Stimulated activated CD4-positive, alpha-beta T cell treated with anti-CD3 and anti-CD28 coated beads, TNF-alpha, amount 100 ng/mL, for 24 hours (primary cell): ENCODE measurements around the gene MYMX.
A peak's percentile ranks its signal among the peaks of the same experiment; 100 is the strongest.

Experiments
- DNase-seq, 3 experiments: peaks; one replicate each; pipeline ENCODE4 v3.0.0-alpha.2; 2020; ENCODE audit warnings: low read depth in 3 of 3

The MYMX gene

DNA sequence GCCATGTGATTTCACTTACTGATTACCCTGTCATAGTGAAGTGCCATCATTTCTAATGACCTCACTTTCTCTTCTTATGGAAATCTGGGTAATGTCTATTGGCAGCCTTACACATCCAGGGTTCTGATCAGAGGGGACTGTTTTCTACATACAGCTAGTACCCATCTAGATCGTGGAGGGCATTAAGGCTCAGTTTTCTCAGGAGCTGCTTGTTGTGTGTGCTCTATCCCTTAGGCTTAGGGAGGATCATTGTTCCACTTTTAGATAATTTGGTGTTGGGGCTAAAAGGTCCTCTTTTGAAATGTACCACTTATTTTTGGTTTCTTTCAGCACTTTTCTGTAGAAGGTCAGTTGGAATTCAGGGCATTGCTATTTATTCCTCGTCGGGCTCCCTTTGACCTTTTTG is 34.0 kb downstream of the MYMX start:
- no peak for DNase-seq

DNA sequence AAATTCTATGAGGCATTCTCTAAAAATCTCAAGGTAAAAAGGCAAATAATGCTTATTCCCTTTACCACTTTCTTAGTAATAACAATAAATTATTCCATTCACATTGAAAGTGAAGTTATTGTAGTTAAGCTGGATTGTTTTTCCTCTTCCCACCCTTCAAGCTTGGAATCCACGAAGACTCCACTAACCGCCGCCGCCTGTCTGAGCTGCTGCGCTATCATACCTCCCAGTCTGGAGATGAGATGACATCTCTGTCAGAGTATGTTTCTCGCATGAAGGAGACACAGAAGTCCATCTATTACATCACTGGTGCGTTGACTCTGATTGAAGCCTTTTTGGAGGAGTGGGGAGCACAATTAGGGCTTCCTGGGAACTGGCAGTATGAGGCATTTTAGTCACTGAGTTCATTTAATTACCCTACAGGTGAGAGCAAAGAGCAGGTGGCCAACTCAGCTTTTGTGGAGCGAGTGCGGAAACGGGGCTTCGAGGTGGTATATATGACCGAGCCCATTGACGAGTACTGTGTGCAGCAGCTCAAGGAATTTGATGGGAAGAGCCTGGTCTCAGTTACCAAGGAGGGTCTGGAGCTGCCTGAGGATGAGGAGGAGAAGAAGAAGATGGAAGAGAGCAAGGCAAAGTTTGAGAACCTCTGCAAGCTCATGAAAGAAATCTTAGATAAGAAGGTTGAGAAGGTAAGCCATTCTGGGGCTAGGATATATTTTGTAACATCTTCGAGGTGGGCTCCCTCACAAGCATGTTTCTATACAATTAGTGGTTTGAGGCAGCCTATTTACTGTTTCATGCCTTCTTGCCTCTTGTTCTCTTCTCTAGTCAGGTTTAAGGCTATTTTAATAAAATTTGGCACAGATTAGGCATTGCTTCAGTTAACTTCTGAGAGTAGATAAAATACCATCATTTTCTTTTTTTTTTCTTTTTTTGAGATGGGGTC is 35.1 kb downstream of the MYMX start:
- DNase-seq, result no peak

DNA sequence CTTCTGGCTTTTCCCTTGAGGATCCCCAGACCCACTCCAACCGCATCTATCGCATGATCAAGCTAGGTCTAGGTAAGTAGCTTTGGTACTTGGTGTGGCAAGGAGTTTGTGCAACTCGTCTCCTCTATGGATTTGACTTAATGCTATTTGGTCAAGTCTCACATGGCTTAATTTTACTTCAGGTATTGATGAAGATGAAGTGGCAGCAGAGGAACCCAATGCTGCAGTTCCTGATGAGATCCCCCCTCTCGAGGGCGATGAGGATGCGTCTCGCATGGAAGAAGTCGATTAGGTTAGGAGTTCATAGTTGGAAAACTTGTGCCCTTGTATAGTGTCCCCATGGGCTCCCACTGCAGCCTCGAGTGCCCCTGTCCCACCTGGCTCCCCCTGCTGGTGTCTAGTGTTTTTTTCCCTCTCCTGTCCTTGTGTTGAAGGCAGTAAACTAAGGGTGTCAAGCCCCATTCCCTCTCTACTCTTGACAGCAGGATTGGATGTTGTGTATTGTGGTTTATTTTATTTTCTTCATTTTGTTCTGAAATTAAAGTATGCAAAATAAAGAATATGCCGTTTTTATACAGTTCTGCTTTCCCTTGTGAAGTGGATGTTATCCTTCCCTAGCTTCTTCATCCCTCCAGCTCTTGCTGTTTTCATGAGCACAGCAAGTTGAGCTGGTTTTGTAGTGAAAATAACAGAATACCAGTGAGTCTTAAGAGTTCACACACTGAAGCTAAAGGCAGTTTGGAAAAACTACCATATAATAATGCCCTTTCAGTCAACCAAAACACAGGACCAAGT is 36.8 kb downstream of the MYMX start:
- peak in 2 of 3 experiments; percentile 44 to 50 for DNase-seq

DNA sequence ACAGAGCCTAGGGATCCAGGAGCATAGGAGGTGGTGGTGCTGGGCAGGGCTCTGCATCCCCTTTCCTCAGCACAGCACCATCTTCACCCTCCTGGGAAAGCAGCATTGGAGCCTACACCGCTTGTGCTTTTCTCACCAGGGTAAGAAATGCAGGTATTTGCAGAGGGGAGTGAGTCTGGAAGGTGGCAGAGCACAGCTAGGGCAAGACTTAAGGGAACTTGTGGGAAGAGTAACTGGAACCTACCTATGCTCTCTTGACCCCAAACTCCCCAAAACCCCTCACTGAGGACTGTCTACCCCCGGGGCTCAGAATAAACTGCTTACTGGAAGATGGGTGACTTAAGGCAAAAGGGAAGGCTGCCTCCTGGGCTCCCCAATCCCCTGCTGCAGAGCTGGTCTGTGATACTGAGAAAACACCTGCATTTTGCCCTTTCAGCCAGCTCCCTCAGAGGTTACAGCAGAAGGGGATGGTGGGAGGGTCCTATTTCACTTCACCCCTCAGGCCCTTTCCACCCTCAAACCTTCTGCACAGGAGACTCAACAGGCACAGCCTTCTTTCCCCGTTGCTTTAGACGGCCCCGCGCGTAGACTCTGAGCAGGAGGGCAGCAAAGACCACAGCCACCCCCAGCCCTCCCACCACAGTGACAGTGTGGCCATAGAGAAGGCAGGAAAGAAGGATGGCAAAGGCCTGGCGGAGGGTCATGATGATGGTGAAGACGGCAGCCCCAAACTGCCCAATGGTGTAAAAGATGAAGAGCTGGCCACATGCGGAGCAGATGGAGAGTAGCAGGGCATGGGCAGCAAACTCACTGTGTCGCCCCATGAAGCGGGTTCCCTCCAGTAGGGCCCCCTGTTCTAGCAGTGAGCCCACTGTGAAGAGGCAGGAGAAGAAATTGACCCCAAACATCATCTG is 37.7 kb downstream of the MYMX start:
- DNase-seq, result peak in 1 of 3 experiments; percentile 38

DNA sequence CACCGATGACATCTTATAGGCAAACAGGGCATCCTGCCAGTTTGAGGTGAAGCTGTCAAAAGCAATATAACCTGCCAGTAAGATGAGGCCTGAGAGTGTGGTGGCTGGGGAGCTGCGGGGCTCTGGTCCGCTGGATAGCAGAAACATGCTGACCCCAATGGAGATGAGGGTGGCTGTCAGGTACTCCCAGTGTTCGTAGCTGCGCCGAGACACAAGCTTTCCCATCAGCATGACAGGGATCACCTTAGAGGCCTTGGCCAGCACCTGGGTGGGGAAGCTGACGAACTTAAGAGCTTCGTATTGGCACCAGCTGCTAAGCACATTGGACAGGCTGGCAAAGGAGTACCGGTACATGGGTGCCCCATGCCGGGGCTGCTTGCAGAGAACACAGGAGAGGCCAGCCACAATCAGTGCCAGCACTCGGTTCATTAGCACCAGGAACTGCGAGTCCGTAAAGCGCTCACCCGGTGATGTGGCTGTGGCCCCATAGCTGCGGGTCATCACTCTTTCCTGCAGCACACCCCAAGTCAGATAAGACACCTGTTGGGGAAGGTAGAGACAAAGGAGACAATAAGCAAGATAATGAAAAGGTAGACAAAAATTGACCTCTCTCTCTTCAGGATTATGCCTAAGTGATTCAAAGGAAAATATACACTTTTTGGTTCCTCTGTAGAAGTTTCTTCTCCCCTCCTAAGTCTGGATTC is 38.5 kb downstream of the MYMX start:
- peak in 1 of 3 experiments; percentile 48 for DNase-seq

DNA sequence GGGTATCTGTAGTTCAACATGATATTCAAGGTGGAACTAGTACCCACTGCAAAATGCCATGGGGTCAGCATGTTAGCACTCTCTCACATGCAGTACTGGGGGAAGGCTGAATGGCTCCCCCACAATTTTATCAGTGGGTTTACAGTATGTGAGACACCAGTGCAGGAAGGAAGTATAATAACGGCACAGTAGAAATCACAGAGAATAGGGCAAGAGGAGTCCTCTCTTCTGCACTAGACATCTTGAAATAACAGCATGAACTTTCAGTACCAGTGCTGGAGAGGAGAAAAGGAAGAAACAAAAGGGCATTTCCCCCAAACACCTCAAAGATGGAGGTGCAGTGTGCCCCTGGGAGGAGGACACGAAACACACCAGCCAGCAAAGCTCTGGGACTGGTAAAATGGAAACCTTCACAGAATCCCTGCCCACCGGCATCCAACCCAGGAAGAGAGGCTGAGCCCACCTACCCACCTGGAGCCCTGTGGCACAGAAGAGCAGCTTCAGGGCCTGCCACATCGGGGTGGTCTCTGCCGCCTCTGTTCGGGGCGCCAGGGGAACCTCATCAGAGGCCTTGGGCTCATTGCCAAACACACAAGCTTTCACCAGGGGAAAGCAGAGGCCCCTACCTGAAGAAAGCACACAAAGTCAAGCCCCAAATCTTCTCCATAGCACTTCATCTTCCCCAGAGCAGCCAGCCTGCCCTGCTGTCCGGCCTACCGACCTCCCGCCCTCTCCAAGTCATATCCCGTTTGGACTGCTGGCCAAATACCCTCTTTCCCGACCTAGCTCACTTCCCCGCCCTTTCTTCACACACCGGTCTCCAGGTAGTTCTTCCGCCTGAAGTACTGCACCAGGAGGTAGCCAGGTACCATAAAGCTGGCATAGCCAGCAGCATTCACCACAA is 39.4 kb downstream of the MYMX start:
- DNase-seq, result no peak

DNA sequence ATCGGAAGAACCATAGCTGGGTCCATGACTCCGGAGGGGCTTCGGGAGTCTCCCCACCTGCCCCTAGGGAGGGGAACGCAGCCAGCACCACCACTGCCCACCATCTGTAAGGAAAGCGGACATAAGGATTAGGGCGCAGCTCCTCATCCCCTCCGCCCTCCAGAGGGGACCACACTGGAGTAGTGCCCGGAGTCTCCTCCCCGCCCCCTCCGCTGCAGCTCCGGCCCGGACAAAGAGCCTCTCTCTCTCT is 40.0 kb downstream of the MYMX start:
- DNase-seq, result no peak

DNA sequence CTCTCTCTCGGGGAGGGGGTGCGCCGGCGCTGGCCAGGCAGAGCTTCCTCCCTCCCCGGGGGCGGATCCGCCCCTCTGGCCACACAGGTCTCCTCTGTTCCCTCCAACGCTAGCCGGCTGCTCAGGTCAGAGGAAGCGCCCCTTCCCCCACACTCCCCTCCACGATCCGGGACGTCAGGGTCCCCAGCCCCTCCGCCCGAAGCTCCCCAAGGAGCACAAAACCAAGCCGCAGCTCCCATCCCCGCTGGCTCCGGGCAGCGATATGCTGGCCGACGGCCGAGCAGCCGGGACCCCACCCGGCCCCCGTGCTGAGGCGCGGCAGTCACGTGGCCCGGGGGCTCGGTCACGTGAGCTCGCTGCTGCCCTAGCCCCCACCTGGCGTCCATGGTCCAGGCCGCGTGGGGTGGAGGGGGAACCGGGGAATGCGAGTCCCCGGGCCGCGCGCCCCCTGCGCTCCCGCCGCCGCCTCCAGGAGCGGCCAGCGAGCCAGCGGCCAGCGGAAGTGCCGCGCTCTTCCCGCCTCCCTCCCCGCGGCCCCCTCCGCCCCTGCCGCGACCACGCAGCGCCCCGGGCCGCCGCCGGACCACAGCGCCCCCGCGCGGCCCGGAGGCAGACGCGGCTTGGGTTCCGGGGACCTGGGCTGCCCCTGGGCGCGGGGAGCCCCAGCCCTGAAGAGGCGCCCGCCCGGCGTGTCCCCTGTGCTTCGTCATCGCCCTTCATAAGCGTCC is 40.5 kb downstream of the MYMX start, which contains the start of gene SLC35B2:
TSS of gene SLC35B2 (minus strand) at position 504 of the 728 bp plus-strand sequence. CDS start at position 386, 118 bp downstream.
- DNase-seq, result peak in 1 of 3 experiments; percentile 64

DNA sequence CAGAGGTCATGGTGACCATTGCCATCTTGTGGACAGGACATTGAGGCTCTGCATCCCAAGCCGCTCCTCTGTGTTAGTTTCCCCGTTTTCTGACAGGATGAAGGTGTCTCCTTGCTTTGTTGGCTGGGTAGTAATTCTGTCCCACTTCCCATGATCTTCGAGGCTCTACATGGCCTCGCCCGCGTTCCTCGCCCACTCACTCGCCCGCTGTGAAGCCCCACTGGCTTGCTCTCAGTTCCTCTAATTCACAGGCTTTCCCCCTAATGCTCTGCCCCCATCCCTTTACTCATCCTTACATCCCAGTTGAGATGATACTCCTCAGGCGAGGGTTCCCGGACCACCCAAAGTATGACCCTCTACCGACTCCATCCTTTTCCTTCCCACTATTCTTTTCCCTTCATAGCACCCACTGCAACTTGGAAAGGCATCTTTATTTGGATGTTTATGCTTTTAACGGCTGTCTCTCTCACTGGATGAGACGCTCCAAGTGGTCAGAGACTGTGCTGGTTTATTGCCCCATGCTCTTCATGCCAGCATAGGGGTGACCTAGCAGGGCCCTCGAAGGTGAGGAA is 41.1 kb downstream of the MYMX start:
- no peak for DNase-seq

DNA sequence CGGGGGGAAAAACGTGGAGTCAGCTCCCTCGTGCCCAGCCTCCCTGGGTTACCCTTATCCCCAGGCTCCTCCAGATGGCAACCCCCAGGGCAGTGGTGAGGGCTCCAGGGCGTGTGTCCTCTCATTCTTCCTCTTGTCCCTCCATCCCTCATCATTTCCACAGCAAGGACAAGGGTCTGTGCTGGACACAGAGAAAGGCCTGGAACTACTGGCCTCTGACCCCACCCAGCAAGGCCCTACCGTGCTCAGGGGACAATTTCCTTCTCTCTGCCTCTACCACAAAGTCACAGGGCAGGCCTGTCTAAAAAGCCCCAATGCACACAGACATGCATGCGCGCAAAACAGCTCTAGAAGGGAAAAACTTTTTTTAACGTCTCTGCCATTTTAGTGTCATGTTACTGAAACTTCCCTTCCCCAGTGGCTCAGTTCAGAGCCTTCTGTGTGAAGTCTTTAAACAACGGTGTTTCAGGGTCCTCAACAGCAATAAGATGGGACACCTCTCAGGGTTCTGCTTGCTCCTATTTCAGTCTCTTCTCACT is 41.7 kb downstream of the MYMX start:
- DNase-seq, result no peak

DNA sequence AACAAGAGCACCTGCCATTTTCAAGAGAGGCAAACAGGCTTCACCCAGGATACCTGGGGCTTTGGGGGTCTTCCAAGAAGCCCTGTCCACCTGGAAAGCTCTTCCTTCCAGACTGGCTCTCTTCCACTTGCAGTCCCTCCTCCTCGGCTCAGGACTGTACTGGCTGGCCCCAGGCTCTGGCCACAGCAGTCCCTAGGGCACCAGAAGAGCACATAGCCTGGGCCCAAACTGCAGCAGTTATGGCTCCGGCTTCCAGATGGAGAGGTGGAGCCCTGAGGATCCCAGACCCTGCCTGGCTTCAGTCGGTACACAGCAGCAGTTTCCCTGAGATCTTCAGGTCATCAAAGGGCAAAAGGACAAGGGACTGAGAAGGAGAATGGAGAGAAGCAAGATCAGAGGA is 42.2 kb downstream of the MYMX start:
- no peak for DNase-seq

DNA sequence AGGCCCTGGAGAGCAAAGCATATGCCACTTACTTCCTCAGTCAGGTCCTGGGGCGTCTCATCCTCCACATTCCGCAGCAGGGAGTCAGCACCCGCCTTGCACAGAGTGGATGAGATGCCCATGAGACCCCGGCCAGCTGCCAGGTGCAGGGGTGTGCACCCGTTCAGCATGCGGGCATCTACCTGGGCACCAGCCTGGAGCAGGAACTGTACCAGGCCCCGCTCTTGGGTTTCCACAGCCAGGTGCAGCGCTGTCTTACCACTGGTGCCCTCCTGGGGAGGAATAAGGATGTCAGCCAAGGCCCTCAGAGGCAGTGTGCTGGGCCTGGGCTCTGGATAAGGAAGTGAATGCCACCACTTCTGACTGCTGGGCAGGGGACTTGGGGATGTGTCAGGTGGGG is 43.3 kb downstream of the MYMX start:
- DNase-seq, result no peak

DNA sequence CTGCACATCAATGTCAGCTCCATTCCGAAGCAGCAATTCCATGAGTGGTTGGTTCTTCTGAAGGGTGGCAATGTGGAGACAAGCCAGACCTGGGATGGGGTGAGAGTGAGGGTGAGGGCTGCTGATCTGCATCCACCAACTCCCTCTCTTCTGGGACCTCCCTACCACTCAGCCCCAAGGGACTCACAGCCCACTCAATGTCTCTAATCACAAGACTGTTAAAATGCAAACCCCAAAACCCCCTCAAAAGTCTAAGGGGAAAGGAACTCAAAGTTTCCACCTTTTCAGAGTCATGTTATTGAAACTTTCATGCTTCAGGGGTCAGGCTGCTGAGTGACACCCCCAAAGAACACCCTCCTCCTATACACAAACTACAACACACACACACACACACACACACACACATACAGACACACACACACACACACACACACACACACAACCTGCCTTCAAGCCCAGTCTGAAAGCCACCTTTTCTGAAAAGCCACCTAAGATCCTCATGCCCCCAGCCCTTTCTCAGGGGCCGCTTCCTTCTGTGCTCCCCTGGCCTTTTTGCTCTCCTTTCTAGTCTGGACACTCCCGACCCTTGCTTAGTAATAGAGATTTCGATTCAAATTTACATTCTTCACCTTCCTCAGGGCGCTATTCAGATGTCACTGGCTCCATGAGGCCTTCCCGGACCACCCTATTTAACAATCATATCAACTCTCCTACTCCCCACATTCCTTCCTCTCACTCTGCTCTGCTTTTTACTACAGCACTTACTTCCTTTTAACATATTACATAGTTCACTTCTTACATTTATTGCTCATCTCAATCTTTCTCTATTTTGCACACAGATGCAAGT is 43.9 kb downstream of the MYMX start:
- DNase-seq, result no peak

DNA sequence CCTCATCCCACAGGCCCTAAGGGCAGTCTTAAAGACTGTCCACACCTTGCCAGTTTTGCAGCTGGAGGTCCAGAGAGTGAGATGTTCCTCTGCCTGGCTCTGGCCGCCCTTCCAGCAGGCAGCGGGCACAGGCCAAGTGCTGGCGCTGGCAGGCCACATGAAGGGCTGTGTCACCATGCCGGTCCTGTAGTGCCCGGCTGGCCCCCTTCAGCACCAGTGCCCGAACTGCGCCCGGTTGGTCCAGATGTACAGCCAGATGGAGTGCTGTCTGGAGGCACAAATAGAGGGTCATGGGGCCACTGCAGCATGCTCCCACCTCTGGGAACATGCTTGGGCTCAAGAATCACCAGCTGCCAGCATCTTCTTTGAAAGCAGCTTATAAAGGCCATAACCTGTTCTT is 44.9 kb downstream of the MYMX start:
- DNase-seq, result no peak

DNA sequence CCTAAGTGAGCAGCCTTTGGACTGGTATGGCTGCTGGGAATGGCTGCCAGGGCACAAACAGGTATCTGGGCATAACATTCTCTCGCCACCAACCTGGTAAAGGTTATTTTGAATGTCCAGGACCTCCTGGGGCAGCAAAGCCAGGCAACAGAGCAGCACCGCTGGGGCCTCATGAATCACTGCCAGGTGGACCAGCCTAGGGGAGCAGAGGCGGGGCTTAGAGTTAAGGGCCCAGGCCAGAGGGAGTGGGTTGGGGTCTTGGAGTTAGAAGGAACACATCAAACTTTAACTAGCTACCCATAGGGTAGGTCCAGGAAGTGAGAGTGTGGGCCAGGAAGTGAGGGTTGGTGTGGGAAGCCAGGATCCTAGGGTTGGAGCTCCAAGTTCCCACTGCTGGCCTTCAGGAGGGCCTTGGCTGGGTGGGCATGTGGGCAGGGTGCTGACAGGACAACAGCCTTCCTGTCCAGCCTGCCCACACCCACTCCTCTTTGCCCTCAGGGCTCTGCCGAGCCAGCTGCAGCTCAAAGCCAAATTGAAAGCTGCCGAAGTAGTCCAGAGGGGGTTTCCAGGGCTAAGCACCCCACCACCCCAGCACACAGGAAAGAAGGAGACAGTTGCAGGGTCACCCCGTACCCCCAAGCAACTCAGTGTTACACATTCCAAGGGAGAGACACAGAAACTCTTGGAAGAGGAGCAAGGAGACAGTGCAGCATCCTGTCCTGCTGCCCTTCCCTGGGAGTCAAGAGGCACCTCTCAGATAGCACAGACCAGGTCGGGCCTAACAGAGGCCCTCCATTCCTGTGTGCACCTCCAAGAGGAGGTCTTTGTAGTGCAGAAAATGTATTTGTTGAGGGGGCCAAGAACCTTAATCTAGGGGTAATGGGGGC is 46.0 kb downstream of the MYMX start:
- no peak for DNase-seq

DNA sequence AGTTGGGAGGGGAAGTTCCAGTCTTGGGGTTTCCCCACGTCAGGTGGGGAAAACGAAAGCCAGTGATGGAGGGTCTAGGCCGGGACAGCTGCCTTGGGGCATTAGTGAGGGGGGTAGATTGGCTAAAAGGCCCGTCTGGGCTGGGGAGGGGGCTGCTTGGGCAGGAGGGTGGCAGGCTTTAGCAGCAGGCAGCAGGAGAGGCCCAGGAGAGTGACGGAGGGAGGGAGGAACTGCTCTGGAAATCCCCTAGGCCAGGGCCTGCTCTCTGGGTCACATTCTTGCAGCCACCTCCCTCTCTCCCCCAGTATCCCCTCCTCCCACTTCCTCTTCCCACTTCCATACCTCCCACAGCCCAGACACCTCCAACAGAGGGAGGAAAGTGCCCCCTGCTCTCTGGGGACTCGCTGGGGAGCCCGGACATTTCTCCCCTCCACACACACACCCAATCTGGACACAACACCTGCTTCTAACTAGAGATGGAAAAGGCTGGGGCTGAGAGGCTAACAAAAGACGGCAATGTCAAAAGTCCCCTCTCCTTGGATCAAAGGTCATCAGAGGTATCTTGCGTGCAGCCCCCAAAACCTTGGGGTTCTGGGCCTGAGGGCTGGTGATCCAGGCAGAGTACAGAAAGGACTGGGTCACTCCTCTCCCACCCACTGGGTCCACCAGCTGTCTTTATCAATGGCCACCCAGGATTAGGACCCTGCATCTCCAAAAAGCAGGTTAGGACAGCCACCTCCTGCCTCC is 46.8 kb downstream of the MYMX start:
- DNase-seq, result no peak
